GM18498 (cell line): ENCODE measurements around the gene JAG1.

Source experiments
- ATAC-seq: cut with Tn5 transposase; IDR thresholded peaks from one replicate; pipeline ENCODE4 v1.9.1; 2021; ENCODE audit warnings: mild to moderate bottlenecking, moderate library complexity; ENCODE audit not compliant: unreplicated experiment

The JAG1 gene

GRCh38 chr20:10673842-10674683, at the start of gene JAG1:
JAG1 (minus strand) TSS chr20:10673999; CDS start chr20:10673530, 469 bp downstream.
- ATAC-seq = peak; percentile 60

- no peak for ATAC-seq
Observed at GRCh38 chr20:10721976-10722375, 48.2 kb upstream of the JAG1 start.

DNA sequence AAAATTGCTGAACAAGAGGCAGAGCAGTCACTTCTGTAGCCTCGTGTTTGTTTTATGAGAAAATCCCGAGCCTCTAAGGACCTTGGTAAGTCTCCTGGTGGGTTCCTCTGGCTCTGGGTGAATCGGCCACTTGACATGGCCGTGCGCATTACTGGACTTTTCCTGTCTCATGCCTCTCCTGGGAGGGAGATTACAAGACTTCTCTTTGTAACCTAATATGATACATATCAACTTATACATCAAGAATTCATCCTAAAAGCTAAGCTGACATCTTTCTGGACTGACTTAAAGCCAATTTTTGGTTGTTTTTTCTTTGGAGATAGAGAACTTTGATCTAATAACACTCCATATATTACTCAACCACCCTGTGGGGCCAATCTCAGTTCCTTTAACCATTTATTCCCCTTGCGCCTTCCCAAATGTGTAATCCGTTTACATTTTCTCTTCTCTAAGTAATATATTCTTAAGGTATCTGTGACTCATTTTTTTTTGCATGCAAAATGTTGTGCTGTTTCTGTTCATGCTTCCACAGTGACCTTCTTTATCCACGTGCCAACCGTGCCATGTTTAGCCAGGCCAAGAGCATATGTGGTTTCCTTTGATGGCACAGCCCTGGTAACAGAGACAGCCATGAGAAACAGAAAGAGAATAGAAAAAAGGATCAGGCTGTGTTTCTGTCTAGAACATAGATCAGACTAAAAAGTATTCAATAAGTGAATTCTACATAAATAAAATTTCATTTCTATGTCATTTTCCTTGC, 47.5 kb upstream of the JAG1 start:
- ATAC-seq = no peak

GRCh38 chr20:10720565-10720964, 46.8 kb upstream of the JAG1 start:
- no peak for ATAC-seq

- ATAC-seq = no peak
Observed at GRCh38 chr20:10719740-10720385, 46.1 kb upstream of the JAG1 start.

GRCh38 chr20:10718661-10719060, 44.9 kb upstream of the JAG1 start:
- ATAC-seq = no peak

- no peak for ATAC-seq
Observed at GRCh38 chr20:10716855-10717254, 43.1 kb upstream of the JAG1 start.

DNA sequence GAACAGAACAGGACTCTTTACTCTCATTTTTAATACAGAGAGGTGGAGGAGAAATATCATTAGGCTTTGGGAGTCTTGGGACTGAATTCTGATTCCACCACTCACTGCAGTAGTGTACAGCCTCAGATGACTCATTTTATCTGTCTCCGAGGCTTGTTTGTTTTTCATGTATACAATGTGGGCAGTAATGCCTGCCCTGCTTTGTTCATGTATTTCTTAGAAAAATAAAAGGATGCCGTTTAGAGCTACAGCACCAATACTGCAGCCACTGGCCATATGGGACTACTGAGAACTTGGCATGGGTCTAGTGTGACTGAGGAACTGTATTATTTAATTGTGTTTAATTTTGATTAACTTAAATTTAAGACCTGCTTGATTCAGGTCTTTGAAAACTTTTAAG, 41.2 kb upstream of the JAG1 start:
- no peak for ATAC-seq

DNA sequence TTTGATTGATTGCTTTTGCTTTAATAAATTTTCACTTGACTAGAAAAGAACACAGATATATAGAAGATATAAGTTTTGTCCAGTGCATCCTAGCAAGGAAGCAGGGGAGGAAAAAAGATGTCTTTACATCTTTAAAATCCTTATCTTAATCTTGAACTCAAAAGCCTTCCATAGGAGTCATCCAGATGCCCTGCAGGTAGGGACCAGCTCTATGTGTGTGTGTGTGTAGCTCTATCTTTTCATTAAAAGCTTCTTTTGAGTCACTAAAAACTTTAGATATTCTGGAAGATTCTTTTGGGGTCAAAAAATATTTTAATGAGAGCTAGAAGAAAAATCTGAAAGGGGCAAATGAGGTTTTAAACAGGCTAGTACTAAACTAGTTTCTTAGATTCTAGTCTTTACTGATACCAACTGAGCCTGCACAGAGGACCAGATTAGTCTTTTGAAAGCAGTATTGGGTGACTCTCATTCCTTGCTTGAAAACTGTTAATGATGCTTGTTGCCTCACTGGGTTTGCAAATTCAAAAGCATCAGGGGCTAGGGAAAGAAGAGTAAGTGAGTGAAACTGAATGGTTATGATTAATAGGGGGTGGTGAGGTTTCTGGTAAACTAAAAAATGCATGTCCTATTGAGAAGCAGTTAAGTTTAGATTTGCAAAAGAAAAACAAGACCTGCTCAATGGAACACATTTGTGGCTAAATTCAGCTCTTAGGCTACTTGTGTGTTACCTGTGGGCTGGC, 40.6 kb upstream of the JAG1 start:
- no peak for ATAC-seq

DNA sequence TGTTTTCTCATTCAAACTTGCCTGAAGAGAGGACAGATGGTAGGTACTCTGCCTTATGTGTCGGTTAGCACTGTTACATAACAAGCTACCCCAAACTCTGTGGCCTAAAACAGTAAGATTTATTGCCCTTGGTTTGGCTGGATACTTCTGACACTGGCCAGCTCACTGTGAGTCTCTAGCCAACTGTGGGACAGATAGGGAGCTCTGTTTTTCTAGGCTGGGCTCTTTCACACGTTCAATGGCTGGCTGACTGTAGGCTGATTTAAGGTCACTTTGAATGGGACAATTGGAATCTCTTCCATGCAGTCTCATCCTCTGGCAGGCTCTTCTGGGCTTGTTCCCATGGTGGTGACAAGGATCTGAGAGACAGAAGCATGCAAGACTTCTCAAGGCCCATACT, 39.4 kb upstream of the JAG1 start:
- ATAC-seq = no peak

GRCh38 chr20:10711903-10712451, 38.2 kb upstream of the JAG1 start:
- no peak for ATAC-seq

DNA sequence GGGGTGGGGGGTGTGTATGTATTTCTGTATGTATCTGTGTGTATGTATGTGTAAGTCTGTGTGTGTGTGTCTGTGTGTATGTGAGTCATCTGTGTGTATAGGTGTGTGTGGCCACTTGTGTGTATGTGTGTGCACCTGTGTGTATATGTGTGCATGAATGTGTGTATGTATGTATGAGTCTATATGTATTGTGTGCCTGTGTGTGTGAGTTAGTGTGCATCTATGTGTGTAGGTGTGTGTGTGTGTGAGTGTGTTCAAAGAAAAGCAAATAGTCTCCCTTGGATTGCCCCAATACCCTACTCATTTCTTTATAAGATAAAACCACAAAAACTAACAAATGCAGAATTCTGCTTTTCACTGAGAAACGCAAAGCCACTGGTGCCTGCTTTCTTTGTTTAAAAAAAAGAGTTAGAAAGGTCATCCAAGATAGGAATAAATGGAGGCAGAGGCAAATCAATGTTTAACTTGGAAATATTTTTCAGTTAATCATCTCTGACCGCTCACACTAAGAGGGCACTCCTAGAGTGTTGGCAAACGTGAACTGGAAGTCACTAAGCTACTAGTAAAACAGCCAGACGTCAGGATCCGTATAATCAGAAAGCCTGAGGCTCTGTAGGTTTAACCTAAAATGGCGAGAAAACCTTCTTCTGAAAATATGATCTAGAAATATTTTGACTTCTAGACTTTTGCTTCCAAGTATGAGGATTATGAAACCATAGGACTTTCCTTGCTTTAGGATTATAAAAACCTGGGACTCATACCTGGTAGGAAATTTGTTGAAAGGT, 37.4 kb upstream of the JAG1 start:
- no peak for ATAC-seq

DNA sequence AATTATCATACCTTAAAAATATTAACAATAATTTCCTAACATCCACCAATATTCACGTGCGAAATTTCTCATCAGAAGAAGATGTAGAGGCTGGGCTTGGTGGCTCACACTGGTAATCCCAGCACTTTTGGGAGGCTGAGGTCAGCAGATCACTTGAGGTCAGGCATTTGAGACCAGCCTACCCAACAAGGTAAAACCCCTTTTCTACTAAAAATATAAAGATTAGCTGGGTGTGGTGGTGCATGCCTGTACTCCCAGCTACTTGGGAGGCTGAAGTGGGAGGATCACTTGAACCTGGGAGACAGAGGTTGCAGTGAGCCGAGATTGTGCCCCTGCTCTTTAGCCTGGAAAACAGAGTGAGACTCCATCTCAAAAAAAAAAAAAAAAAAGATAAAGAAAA, 36.1 kb upstream of the JAG1 start:
- no peak for ATAC-seq

DNA sequence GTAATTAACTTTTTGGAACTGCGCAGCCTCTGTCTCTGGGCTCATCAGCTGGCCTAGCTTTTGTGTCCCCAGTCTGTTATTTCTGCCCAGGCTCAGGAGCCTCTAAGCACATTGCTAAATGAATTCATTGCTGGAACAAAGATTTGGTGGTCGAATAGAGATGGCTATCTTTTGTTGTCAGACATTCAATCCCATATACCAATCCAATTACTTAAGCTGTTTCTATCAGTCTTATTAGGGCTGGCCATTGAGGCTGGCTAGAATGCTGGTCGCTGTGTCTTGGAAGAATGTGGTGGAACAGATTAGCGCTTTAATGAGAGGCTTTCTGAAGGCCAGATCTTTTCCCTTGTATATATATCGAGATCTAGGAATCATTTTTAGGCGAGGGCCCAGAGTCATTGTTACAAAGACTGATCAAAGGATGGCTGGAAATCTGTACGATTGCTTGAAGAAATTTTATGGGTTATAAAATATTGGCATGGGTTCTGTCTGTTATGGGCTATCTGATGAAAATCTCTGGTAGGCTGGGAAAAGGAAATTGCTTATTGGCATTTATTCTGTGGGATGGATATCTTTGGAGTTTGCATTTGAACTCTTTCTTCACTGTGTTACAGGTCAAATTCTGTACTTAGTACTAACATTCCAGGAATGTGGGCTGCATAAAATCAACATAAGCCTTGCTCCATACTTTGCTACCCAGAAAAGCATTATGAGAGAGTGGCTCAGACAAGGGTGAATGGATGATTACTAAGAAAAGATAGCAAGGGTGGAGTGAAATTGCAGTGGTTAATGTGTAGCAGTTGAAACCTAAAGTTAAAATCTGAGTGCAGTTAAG, 34.8 kb upstream of the JAG1 start:
- no peak for ATAC-seq

DNA sequence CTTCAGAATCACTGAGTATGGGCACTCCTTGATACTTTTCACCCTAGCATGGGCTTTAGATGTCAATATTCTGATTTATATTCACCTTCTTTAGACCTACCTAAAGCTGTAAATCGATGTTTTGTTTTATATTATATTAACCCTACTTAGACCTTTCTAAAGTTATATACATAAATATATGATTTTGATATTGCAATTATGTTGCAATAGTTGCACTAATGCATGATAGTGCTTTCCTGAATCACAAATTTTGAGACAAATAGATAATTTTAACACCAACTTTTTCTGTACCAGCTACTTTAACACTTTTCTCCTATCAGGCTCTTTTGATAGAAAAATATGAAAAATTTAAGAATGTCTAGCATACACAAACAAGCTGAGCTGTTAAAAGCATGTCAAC, 34.0 kb upstream of the JAG1 start:
- ATAC-seq = no peak

DNA sequence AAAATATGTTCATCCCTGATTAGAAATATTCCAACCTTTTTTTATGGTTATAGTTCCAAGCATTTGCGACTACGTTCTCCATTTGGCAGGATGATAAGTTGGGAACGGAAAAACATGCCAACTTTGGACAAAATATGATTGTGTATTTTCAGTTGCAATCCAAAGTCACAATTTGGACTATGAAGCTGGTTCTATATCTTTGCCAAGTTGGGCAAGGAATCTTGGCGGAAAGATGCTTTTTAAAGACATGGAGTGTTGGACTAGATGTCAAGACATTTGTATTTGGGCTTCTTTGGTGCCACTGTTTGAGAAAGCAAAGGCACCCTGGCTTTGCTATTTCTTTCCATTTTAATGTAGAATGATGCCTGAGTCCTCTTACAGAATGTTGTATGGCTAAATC, 33.3 kb upstream of the JAG1 start:
- ATAC-seq = no peak

DNA sequence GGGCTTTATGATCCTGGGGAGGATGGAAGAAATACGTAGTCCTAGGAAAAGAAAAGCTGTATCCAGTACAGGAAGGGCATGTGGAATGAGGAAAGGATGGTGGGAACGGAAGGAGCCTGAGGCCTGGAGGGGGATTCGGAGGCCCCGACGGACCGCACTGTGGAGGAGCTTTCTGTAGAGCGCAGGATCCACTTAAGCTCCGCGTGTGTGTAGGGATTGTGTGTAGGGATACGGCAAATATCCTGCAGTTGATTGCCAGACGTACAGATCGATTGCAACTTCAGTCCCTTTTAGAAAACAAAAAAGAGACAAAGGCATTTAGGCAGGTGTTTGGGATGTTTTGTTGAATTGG, 32.6 kb upstream of the JAG1 start:
- ATAC-seq = no peak

DNA sequence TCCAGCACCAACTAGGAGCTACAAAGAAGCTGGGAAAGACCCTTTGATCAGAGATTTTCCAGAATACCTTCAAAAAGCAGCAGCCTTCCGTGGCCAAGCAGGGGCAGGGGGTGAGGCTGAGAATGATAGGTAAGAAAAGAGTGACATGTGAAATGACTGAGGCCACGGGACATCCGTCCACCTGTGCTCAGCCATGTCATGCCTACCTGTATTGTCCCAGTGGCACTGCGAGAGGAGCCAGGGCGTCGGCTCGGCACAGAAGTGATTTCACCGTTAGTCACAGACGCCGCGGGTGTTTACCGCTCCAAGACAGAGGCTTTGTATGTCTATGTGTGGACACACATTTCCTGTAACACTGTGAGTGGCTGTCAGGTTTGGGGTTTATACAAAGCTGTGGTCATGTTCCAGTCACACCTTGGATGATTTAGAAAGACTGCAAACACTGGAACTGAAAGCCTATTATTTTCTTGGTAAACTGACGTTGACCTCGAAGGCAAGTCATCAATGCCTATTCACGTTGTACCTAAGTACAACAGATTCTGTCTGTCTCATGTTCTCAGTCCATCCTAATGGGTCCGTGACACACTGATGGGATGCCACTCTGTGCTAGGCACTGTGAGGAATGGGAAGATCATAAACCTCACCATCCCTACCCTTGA, 32.1 kb upstream of the JAG1 start:
- no peak for ATAC-seq

DNA sequence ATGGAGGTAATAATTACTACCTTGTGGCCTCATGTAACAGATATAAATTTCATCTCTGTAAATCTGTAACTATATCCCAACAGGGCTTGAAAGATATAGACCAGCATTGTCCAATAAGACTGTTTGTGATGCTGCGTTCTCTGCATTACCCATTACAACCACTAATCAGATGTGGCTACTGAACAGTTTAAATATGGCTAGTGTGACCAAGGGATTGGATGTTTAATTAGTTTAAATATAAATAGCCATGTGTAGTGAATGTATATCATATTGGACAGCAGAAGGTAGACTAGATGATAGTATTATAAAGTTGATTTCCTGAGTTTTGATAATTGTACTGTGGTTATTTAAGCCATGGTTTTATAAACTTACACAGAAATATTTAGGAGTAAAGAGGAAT, 27.8 kb upstream of the JAG1 start:
- ATAC-seq = no peak
